Mesenchymal stem cell (in vitro differentiated cells and primary cell): ENCODE data around the gene ASTN2.

Experiments used
- DNase-seq: peaks from one replicate; pipeline ENCODE4 v3.0.0-alpha.2; 2013
- H2AFZ ChIP-seq: one replicate; pipeline ENCODE4 v1.6.1; 2013; ENCODE audit warnings: low read depth, mild to moderate bottlenecking, control low read depth, inconsistent platforms, low read length, moderate library complexity
- H2AK5ac ChIP-seq: 2 replicates; pipeline ENCODE4 v1.6.1; 2013; ENCODE audit warnings: low read length, moderate library complexity, mild to moderate bottlenecking, inconsistent platforms; ENCODE audit not compliant: severe bottlenecking
- H2BK120ac ChIP-seq: one replicate; pipeline ENCODE4 v1.6.1; 2013; ENCODE audit warnings: low read depth, mild to moderate bottlenecking, inconsistent platforms, low read length, moderate library complexity
- H2BK12ac ChIP-seq, 2 experiments: one replicate each; pipeline ENCODE4 v1.6.1; 2013; ENCODE audit warnings: inconsistent platforms in 2 of 2, low read length in 2 of 2, mild to moderate bottlenecking in 2 of 2, moderate library complexity in 2 of 2, control low read depth in 1 of 2
- H2BK15ac ChIP-seq: one replicate; pipeline ENCODE4 v1.6.1; 2013; ENCODE audit warnings: mild to moderate bottlenecking, low read depth, inconsistent platforms; ENCODE audit not compliant: poor library complexity, severe bottlenecking
- H2BK5ac ChIP-seq: 2 replicates; pipeline ENCODE4 v1.6.1; 2013; ENCODE audit warnings: low read depth, mild to moderate bottlenecking, low read length, control low read depth, inconsistent platforms; ENCODE audit not compliant: poor library complexity, severe bottlenecking
- H3K14ac ChIP-seq, 2 experiments: one replicate each; pipeline ENCODE4 v1.6.1; 2013; ENCODE audit warnings: inconsistent platforms in 2 of 2, low read length in 2 of 2, control low read depth in 1 of 2, mild to moderate bottlenecking in 1 of 2, moderate library complexity in 1 of 2
- H3K18ac ChIP-seq, 2 experiments: one replicate each; pipeline ENCODE4 v1.6.1; 2013; ENCODE audit warnings: inconsistent platforms in 2 of 2, low read length in 2 of 2, control low read depth in 1 of 2, low read depth in 1 of 2, mild to moderate bottlenecking in 1 of 2
- H3K23ac ChIP-seq, 2 experiments: one replicate each; pipeline ENCODE4 v1.6.1; 2013; ENCODE audit warnings: inconsistent platforms in 2 of 2, low read length in 2 of 2, mild to moderate bottlenecking in 2 of 2, moderate library complexity in 2 of 2, control low read depth in 1 of 2
- H3K27ac ChIP-seq: 2 replicates; pipeline ENCODE4 v1.5.1; 2013; ENCODE audit warnings: mild to moderate bottlenecking, moderate library complexity, low read length, control low read depth, inconsistent platforms; ENCODE audit not compliant: poor library complexity, severe bottlenecking
- H3K27me3 ChIP-seq, 2 experiments: 2 replicates each; pipeline versions ENCODE4 v1.6.1 to v1.7.0; 2013; ENCODE audit warnings: low read length in 2 of 2, mild to moderate bottlenecking in 2 of 2, moderate library complexity in 2 of 2, control low read depth in 1 of 2, inconsistent platforms in 1 of 2; ENCODE audit not compliant: control insufficient read depth in 1 of 2, insufficient read depth in 1 of 2
- H3K36me3 ChIP-seq, 2 experiments: 2 replicates each; pipeline versions ENCODE4 v1.6.1 to v1.7.0; 2013; ENCODE audit warnings: low read length in 2 of 2, control low read depth in 1 of 2, inconsistent platforms in 1 of 2, low read depth in 1 of 2, mild to moderate bottlenecking in 1 of 2; ENCODE audit not compliant: insufficient read depth in 2 of 2, control insufficient read depth in 1 of 2
- H3K4ac ChIP-seq, 2 experiments: one replicate each; pipeline ENCODE4 v1.6.1; 2013; ENCODE audit warnings: inconsistent platforms in 2 of 2, low read length in 2 of 2, mild to moderate bottlenecking in 2 of 2, moderate library complexity in 2 of 2, control low read depth in 1 of 2, low read depth in 1 of 2
- H3K4me1 ChIP-seq: 2 replicates; pipeline ENCODE4 v1.6.1; 2013; ENCODE audit warnings: low read depth, low read length, control low read depth; ENCODE audit not compliant: control insufficient read depth, insufficient read depth
- H3K4me2 ChIP-seq: 2 replicates; pipeline ENCODE4 v1.6.1; 2013; ENCODE audit warnings: low read length, mild to moderate bottlenecking, inconsistent platforms; ENCODE audit not compliant: poor library complexity, severe bottlenecking
- H3K4me3 ChIP-seq, 2 experiments: 2 replicates each; pipeline versions ENCODE4 v1.5.1 to v1.7.0; 2013; ENCODE audit warnings: low read length in 2 of 2, mild to moderate bottlenecking in 2 of 2, control low read depth in 1 of 2, low read depth in 1 of 2; ENCODE audit not compliant: insufficient read depth in 1 of 2
- H3K79me1 ChIP-seq: replicated peaks from 2 replicates; pipeline ENCODE4 v1.6.1; 2013; ENCODE audit warnings: mild to moderate bottlenecking, control low read depth, low read length, inconsistent platforms; ENCODE audit not compliant: poor library complexity, severe bottlenecking
- H3K9ac ChIP-seq: 2 replicates; pipeline ENCODE4 v1.7.0; 2013; ENCODE audit warnings: mild to moderate bottlenecking, low read length, moderate library complexity
- H3K9me3 ChIP-seq: 2 replicates; pipeline ENCODE4 v1.7.0; 2013; ENCODE audit warnings: mild to moderate bottlenecking, low read length; ENCODE audit not compliant: control insufficient read depth
- H4K8ac ChIP-seq: one replicate; pipeline ENCODE4 v1.6.1; 2013; ENCODE audit warnings: inconsistent platforms, mild to moderate bottlenecking, low read length, moderate library complexity
- H4K91ac ChIP-seq: one replicate; pipeline ENCODE4 v1.6.1; 2013; ENCODE audit warnings: mild to moderate bottlenecking, low read length, inconsistent platforms
- WGBS: methylation state at CpG from one replicate; pipeline ENCODE4 v1.1.7; 2013; ENCODE audit warnings: mixed read lengths; 5-methylcytosine and 5-hydroxymethylcytosine counted together

ASTN2 gene

GRCh38 chr9:116712781-116713180 is 702.1 kb downstream of the ASTN2 start:
- 88% methylated on average over 3 of the region's 3 CpGs for WGBS
- Histone ChIP-seq H3K4ac (no peak overlapping the region), H3K4me3 (no peak overlapping the region), H2BK12ac (no peak overlapping the region), H3K4me2 (no peak overlapping the region), H3K36me3 (no peaks in the 10 kb centered on the region), H3K14ac (no peak overlapping the region), H3K27me3 (no peaks in the 10 kb centered on the region), H2AK5ac (no peak overlapping the region), H4K8ac (no peak overlapping the region), H2AFZ (no peak overlapping the region), H3K9me3 (no peaks in the 10 kb centered on the region), H3K4me1 (no peaks in the 10 kb centered on the region), H3K27ac (no peak overlapping the region), H4K91ac (no peak overlapping the region), H3K18ac (no peak overlapping the region), H2BK15ac (no peak overlapping the region), H3K79me1 (peaks cover 2% of the 10 kb centered on the region), H2BK5ac (no peak overlapping the region), H3K9ac (no peak overlapping the region), H2BK120ac (no peak overlapping the region), H3K23ac (no peak overlapping the region)
- no peak for DNase-seq

GRCh38 chr9:116706310-116707290 is 708.3 kb downstream of the ASTN2 start:
- 99% methylated on average over 8 of the region's 8 CpGs for WGBS
- Histone ChIP-seq H3K18ac (no peak overlapping the region), H3K4me3 (no peak overlapping the region), H4K8ac (no peak overlapping the region), H2BK5ac (no peak overlapping the region), H3K4me2 (no peak overlapping the region), H2AFZ (no peak overlapping the region), H2AK5ac (no peak overlapping the region), H3K14ac (no peak overlapping the region), H3K27ac (no peak overlapping the region), H3K27me3 (no peaks in the 10 kb centered on the region), H2BK120ac (no peak overlapping the region), H3K4ac (no peak overlapping the region), H3K9me3 (no peaks in the 10 kb centered on the region), H3K4me1 (no peaks in the 10 kb centered on the region), H4K91ac (no peak overlapping the region), H3K9ac (no peak overlapping the region), H3K79me1 (peaks cover 7% of the 10 kb centered on the region), H2BK12ac (no peak overlapping the region), H3K36me3 (peaks cover 0 to 25% of the 10 kb centered on the region in 2 experiments), H2BK15ac (no peak overlapping the region), H3K23ac (no peak overlapping the region)
- no peak for DNase-seq

GRCh38 chr9:116705531-116705930 is 709.3 kb downstream of the ASTN2 start:
- no peak overlapping the region for H2BK15ac ChIP-seq
- 56% methylated on average over 1 of the region's 1 CpG for WGBS
- H3K9me3 ChIP-seq, result no peaks in the 10 kb centered on the region
- H3K18ac ChIP-seq, result no peak overlapping the region
- H2AK5ac ChIP-seq, result no peak overlapping the region
- no peak overlapping the region for H3K4me3 ChIP-seq
- H3K79me1 ChIP-seq, result peaks cover 11% of the 10 kb centered on the region
- H3K27ac ChIP-seq, result no peak overlapping the region
- H2BK12ac ChIP-seq, result no peak overlapping the region
- no peak overlapping the region for H3K23ac ChIP-seq
- H4K91ac ChIP-seq, result no peak overlapping the region
- H2BK5ac ChIP-seq, result no peak overlapping the region
- peak; percentile 28 for DNase-seq
- H4K8ac ChIP-seq, result no peak overlapping the region
- no peak overlapping the region for H2BK120ac ChIP-seq
- H3K36me3 ChIP-seq, result peaks cover 0 to 35% of the 10 kb centered on the region in 2 experiments
- H3K4me1 ChIP-seq, result peaks cover 3% of the 10 kb centered on the region
- H3K4me2 ChIP-seq, result no peak overlapping the region
- no peak overlapping the region for H3K14ac ChIP-seq
- no peak overlapping the region for H3K4ac ChIP-seq
- H2AFZ ChIP-seq, result no peak overlapping the region
- H3K9ac ChIP-seq, result no peak overlapping the region
- H3K27me3 ChIP-seq, result no peaks in the 10 kb centered on the region

DNA sequence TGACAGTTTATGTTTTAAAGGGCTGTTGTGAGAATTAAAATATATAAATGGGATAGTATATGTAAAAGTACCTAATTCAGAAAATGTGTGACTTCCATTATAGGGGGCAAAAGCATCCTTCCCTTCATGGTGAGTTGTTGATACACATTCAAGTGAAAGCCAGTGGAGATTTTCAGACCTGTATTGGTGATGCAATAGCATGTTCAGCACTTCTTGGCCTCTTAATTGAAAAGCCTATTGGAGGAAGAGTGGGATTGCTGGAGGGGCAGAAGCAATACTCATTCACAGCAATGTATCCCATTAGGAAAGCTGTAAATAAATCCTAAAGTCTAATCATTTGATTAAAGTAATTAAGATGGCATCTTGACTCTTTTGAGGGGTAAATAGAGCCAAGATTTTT is 710.4 kb downstream of the ASTN2 start:
- no peak overlapping the region for H2BK5ac ChIP-seq

More for the DNA sequence above, 710.4 kb downstream of the ASTN2 start:
- no peak overlapping the region for H2BK15ac ChIP-seq
- no peak overlapping the region for H2BK12ac ChIP-seq
- no peak for DNase-seq
- peaks cover 3% of the 10 kb centered on the region for H3K4me1 ChIP-seq
- H3K27me3 ChIP-seq, result no peaks in the 10 kb centered on the region
- no peak overlapping the region for H3K4ac ChIP-seq
- no peak overlapping the region for H4K91ac ChIP-seq
- no peak overlapping the region for H2BK120ac ChIP-seq
- H3K4me3 ChIP-seq, result no peak overlapping the region
- no peak overlapping the region for H3K18ac ChIP-seq
- peaks cover 14% of the 10 kb centered on the region for H3K79me1 ChIP-seq
- H3K23ac ChIP-seq, result no peak overlapping the region
- no peak overlapping the region for H3K4me2 ChIP-seq
- H3K9ac ChIP-seq, result no peak overlapping the region
- peaks cover under 1 to 46% of the 10 kb centered on the region in 2 experiments for H3K36me3 ChIP-seq
- H3K27ac ChIP-seq, result no peak overlapping the region
- H4K8ac ChIP-seq, result no peak overlapping the region
- no peak overlapping the region for H3K14ac ChIP-seq
- H2AFZ ChIP-seq, result no peak overlapping the region
- H3K9me3 ChIP-seq, result no peaks in the 10 kb centered on the region
- no peak overlapping the region for H2AK5ac ChIP-seq
